ENCODE data around the gene SUN1. TPM values are rescaled to one million over a fixed set of nuclear protein-coding genes. Genes with fewer than 3 reads are reported as not detected.

SUN1 gene
- total and polyA plus RNA-seq, 4 donors: 24.8 to 162 (median 40.1) TPM

- Histone ChIP-seq H3K4me3 (ENCODE audit: low read depth in 1 of 3, low read length in 3 of 3) (no peak overlapping the region), H3K27me3 (ENCODE audit: control insufficient read depth in 4 of 4, insufficient read depth in 4 of 4, low read length in 3 of 4) (no peaks in the 10 kb centered on the region), H3K9ac (ENCODE audit: low read depth in 1 of 2, low read length in 2 of 2) (no peak overlapping the region), H3K4me1 (ENCODE audit: control insufficient read depth in 4 of 4, insufficient read depth in 4 of 4, low read length in 3 of 4) (peaks cover 12 to 62% (median 40%) of the 10 kb centered on the region in 4 donors), H3K9me3 (ENCODE audit: control insufficient read depth in 4 of 4, low read length in 3 of 4) (no peaks in the 10 kb centered on the region), H3K27ac (ENCODE audit: low read depth in 1 of 2, low read length in 2 of 2) (no peak overlapping the region), H3K36me3 (ENCODE audit: control insufficient read depth in 4 of 4, insufficient read depth in 3 of 4, low read depth in 1 of 4, low read length in 3 of 4) (no peaks in the 10 kb centered on the region)
- TF ChIP-seq MAX (IDR thresholded peaks at IDR 0.05) (no peak), CTCF (IDR thresholded peaks at IDR 0.05; ENCODE audit: low read depth, low read length, missing input control) (peak; percentile 47)
- DNase-seq (ENCODE audit: low spot score): no peak
- WGBS: 79% methylated on average over 8 of the region's 8 CpGs
Observed at GRCh38 chr7:818031-818699, 14.1 kb upstream of the SUN1 start.

- 97% methylated on average over 1 of the region's 1 CpG for WGBS
- Histone ChIP-seq H3K9me3 (ENCODE audit: control insufficient read depth in 4 of 4, low read length in 3 of 4) (no peaks in the 10 kb centered on the region), H3K9ac (ENCODE audit: low read depth in 1 of 2, low read length in 2 of 2) (no peak overlapping the region), H3K4me1 (ENCODE audit: control insufficient read depth in 4 of 4, insufficient read depth in 4 of 4, low read length in 3 of 4) (peaks cover 8 to 67% (median 43%) of the 10 kb centered on the region in 4 donors), H3K36me3 (ENCODE audit: control insufficient read depth in 4 of 4, insufficient read depth in 3 of 4, low read depth in 1 of 4, low read length in 3 of 4) (no peaks in the 10 kb centered on the region), H3K27me3 (ENCODE audit: control insufficient read depth in 4 of 4, insufficient read depth in 4 of 4, low read length in 3 of 4) (no peaks in the 10 kb centered on the region), H3K27ac (ENCODE audit: low read depth in 1 of 2, low read length in 2 of 2) (peak overlapping the region; percentile 62 to 63), H3K4me3 (ENCODE audit: low read depth in 1 of 3, low read length in 3 of 3) (no peak overlapping the region)
- DNase-seq (ENCODE audit: low spot score): no peak
- no peak for TF ChIP-seq RAD21 (IDR thresholded peaks at IDR 0.05)
- no peak for TF ChIP-seq ZBTB33 (IDR thresholded peaks at IDR 0.05)
- TF ChIP-seq NR2F2 (IDR thresholded peaks at IDR 0.05): no peak
- no peak for TF ChIP-seq SP1 (IDR thresholded peaks at IDR 0.05)
- TF ChIP-seq JUND (IDR thresholded peaks at IDR 0.05): no peak
- TF ChIP-seq EGR1 (IDR thresholded peaks at IDR 0.05; ENCODE audit: low read depth in 2 of 2): no peak
- no peak for TF ChIP-seq HNF4G (IDR thresholded peaks at IDR 0.05)
- TF ChIP-seq YY1 (IDR thresholded peaks at IDR 0.05): no peak
- TF ChIP-seq REST (IDR thresholded peaks at IDR 0.05): no peak
- no peak for TF ChIP-seq FOXA1 (IDR thresholded peaks at IDR 0.05)
- TF ChIP-seq ATF3 (IDR thresholded peaks at IDR 0.05): no peak
- no peak for TF ChIP-seq CTCF (IDR thresholded peaks at IDR 0.05; ENCODE audit: low read depth, low read length, missing input control)
Observed at GRCh38 chr7:820341-820740, 11.9 kb upstream of the SUN1 start.
